ENCODE measurements around the gene OR6J1. TPM values are rescaled to one million over a fixed set of nuclear protein-coding genes. Genes with fewer than 3 reads are reported as not detected.

The OR6J1 gene
- total and polyA plus RNA-seq, 2 of the 13 experiments (the other 11 are each of a cell fraction or from before 2014, with no cell fraction given), result not detected

- Histone ChIP-seq H3K27ac (ENCODE audit: extremely low read length, insufficient read depth, low read length) (peak overlapping the region; percentile 73), H3K36me3 (replicated peaks in 1 of 2; ENCODE audit: control insufficient read depth in 1 of 2, insufficient read depth in 2 of 2, low read length in 2 of 2) (peaks cover 11 to 26% of the 10 kb centered on the region in 2 experiments), H3K4me1 (ENCODE audit: insufficient read depth, low read length) (peaks cover 34% of the 10 kb centered on the region), H3K9ac (ENCODE audit: insufficient read depth, low read depth, low read length) (peak overlapping the region; percentile 78), H3K4me2 (ENCODE audit: low read depth, low read length) (peak overlapping the region; percentile 94), H3K27me3 (ENCODE audit: control insufficient read depth in 1 of 2, insufficient read depth in 2 of 2, low read length in 2 of 2) (peaks cover 0 to 4% of the 10 kb centered on the region in 2 experiments; a peak in 1 of 5 replicates), H2AFZ (ENCODE audit: low read length) (no peak overlapping the region), H3K4me3 (replicated peaks in 1 of 3; ENCODE audit: insufficient read depth in 1 of 3, low read depth in 2 of 3, low read length in 3 of 3) (peak overlapping the region; percentile 76 to 94 (median 82)), H3K9me3 (ENCODE audit: low read length) (no peaks in the 10 kb centered on the region), H3K79me2 (ENCODE audit: insufficient read depth, low read length) (peaks cover 11% of the 10 kb centered on the region), H4K20me1 (ENCODE audit: insufficient read depth, low read length) (no peaks in the 10 kb centered on the region)
- WGBS (ENCODE audit: low lambda C conversion rate), result 89% methylated on average over 3 of the region's 3 CpGs
- in situ Hi-C loops (cut with HindIII; ENCODE audit: extremely low pct_ligation_motif_present, low pct_unique_long_range_greater_than_20kb), result loop anchor here (25.0 kb wide), 1 partner anchor 1513 kb away; the partner anchor contains the start of genes DCAF11 and NRL
- no TSS peak for BruUV-seq (replicated peaks)
- POLR2A ChIA-PET, result interaction anchor here (0.6 to 4.9 kb wide), 13 partner anchors 8 to 377 kb away, joined by 3 to 139 read pairs (median 7); partner anchors contain the start of genes DAD1 and OXA1L
- DNase-seq (ENCODE audit: low spot score), result no peak
- peak; percentile 32 for FAIRE-seq
- ATAC-seq, result no peak
- CTCF ChIA-PET (ENCODE audit: low intra/inter-chr PET ratio, low total read pairs), result interaction anchor here (1.7 to 1.9 kb wide), 2 partner anchors 42 to 53 kb away, joined by 6 to 8 read pairs; no protein-coding TSS in a partner anchor
- intact Hi-C loops (cut with micrococcal nuclease; ENCODE audit: unreplicated experiment), result loop anchor here (2.0 to 5.0 kb wide), 3 partner anchors 15 to 408 kb away; partner anchors contain the start of gene OR6J1
- no peak for TF ChIP-seq ZMYM2 (CRISPR knock-in tag; IDR thresholded peaks at IDR 0.05)
- TF ChIP-seq KMT2B (CRISPR knock-in tag; IDR thresholded peaks at IDR 0.05), result no peak
- no peak for TF ChIP-seq PCBP1 (IDR thresholded peaks at IDR 0.05; ENCODE audit: borderline replicate concordance, low read depth, low read length)
- TF ChIP-seq ZNF235 (CRISPR knock-in tag; IDR thresholded peaks at IDR 0.05; ENCODE audit: borderline replicate concordance), result no peak
- no peak for TF ChIP-seq ZNF558 (CRISPR knock-in tag; IDR thresholded peaks at IDR 0.05; ENCODE audit: borderline replicate concordance)
- TF ChIP-seq RBM22 (optimal IDR thresholded peaks at IDR 0.05; ENCODE audit: low read length), result no peak
- peak; percentile 64; the same call in 1 of the 2 replicates for TF ChIP-seq ZC3H4 (CRISPR knock-in tag; IDR thresholded peaks at IDR 0.05; ENCODE audit: borderline replicate concordance)
- TF ChIP-seq ZNF280D (CRISPR knock-in tag; IDR thresholded peaks at IDR 0.05), result no peak
- TF ChIP-seq CHCHD3 (CRISPR knock-in tag; IDR thresholded peaks at IDR 0.05), result no peak
- TF ChIP-seq ZNF441 (CRISPR knock-in tag; IDR thresholded peaks at IDR 0.05; ENCODE audit: borderline replicate concordance), result no peak
- TF ChIP-seq FOXK2 (IDR thresholded peaks at IDR 0.05), result no peak
- TF ChIP-seq BRD4 (CRISPR knock-in tag; IDR thresholded peaks at IDR 0.05), result no peak
- no peak for TF ChIP-seq POGZ (CRISPR knock-in tag; IDR thresholded peaks at IDR 0.05)
- TF ChIP-seq DNMT1 (CRISPR knock-in tag; IDR thresholded peaks at IDR 0.05), result no peak
- no peak for TF ChIP-seq FOXP4 (CRISPR knock-in tag; IDR thresholded peaks at IDR 0.05)
- TF ChIP-seq ZSCAN21 (CRISPR knock-in tag; IDR thresholded peaks at IDR 0.05; ENCODE audit: borderline replicate concordance), result peak; percentile 24; the same call in 1 of the 2 replicates
- no peak for TF ChIP-seq ZNF33B (CRISPR knock-in tag; IDR thresholded peaks at IDR 0.05)
- TF ChIP-seq ZNF776 (CRISPR knock-in tag; IDR thresholded peaks at IDR 0.05), result no peak
- no peak for TF ChIP-seq EZH2 (conservative IDR thresholded peaks at IDR 0.05; ENCODE audit: low read depth, low read length)
- TF ChIP-seq ZNF468 (CRISPR knock-in tag; IDR thresholded peaks at IDR 0.05), result no peak
- peak; percentile 20; the same call in 1 of the 2 replicates for TF ChIP-seq ZNF446 (CRISPR knock-in tag; IDR thresholded peaks at IDR 0.05)
Observed at GRCh38 chr14:22599349-22599748, 44.8 kb downstream of the OR6J1 start.
